Gastrocnemius medialis (tissue), 4 donors: ENCODE data around the gene LINGO4.

ENCODE experiments used
- POLR2A ChIP-seq, 2 donors: fragments of 450-650 bp; IDR thresholded peaks; one replicate each; pipeline ENCODE4 v1.6.1; 2017; ENCODE audit warnings: antibody characterized with exemption in 2 of 2, mild to moderate bottlenecking in 2 of 2, moderate library complexity in 2 of 2
- TF ChIP-seq, protein P1 (sequence below), 5 experiments: fragments of 450-650 bp in 3 of 5; fragments of 200-600 bp in 2 of 5; sonication (generic) in 2 of 5; IDR thresholded peaks in 4 of 5; conservative IDR thresholded peaks in 1 of 5; 1 replicate in 4 of 5; 2 replicates in 1 of 5; pipeline ENCODE4 v1.5.1; 2016 to 2019; ENCODE audit warnings: antibody characterized with exemption in 5 of 5, mild to moderate bottlenecking in 3 of 5, moderate library complexity in 3 of 5

DNA sequence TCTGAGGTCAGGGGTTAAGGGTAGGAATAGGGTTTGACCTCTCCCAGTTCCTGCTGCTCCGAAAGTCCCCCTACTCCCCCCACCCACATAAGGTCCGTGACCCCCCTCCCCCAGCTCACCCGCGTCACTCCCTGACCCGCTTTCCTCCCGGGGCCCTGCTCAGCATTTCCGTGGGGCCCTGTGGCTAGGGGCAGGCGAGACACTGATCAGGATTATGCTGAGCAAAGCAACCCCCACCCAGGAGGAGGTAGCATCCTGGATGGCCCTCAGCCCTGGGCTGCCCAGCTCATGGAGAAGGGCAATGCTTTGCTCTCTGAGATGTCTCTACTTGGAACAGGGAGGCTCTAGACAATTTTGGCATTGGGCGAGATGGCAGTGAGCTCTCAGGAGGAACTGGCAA, 22.6 kb upstream of the LINGO4 start:
- no peak for TF ChIP-seq POLR2A (IDR thresholded peaks at IDR 0.05)
- TF ChIP-seq, protein P1, sequence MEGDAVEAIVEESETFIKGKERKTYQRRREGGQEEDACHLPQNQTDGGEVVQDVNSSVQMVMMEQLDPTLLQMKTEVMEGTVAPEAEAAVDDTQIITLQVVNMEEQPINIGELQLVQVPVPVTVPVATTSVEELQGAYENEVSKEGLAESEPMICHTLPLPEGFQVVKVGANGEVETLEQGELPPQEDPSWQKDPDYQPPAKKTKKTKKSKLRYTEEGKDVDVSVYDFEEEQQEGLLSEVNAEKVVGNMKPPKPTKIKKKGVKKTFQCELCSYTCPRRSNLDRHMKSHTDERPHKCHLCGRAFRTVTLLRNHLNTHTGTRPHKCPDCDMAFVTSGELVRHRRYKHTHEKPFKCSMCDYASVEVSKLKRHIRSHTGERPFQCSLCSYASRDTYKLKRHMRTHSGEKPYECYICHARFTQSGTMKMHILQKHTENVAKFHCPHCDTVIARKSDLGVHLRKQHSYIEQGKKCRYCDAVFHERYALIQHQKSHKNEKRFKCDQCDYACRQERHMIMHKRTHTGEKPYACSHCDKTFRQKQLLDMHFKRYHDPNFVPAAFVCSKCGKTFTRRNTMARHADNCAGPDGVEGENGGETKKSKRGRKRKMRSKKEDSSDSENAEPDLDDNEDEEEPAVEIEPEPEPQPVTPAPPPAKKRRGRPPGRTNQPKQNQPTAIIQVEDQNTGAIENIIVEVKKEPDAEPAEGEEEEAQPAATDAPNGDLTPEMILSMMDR (IDR thresholded peaks at IDR 0.05 in 4 of 5, conservative IDR thresholded peaks at IDR 0.05 in 1 of 5), result no peak
